SK-N-SH treated with all-trans-retinoic acid at 6 μM for 48 hours (cell line): ENCODE data around the gene ACADSB.

ENCODE experiments used
- ATAC-seq: fragments of 200-7000 bp; cut with Tn5 transposase; 3 replicates; pipeline ENCODE4 v1.9.1; 2020; ENCODE audit warnings: mild to moderate bottlenecking, moderate library complexity
- ARNTL ChIP-seq: fragments of 450-650 bp; formaldehyde crosslinking; IDR thresholded peaks from 2 replicates; pipeline ENCODE4 v1.5.0; 2020; ENCODE audit warnings: low read depth, mild to moderate bottlenecking, moderate library complexity, borderline replicate concordance
- BACH2 ChIP-seq: fragments of 250-450 bp; sonication (Bioruptor Pico); IDR thresholded peaks from 2 replicates; pipeline ENCODE4 v1.9.0; 2021; ENCODE audit warnings: mild to moderate bottlenecking, borderline replicate concordance
- CREB5 ChIP-seq: fragments of 250-450 bp; sonication (Bioruptor Pico); IDR thresholded peaks from 2 replicates; pipeline ENCODE4 v1.5.1; 2020; ENCODE audit warnings: low read depth, mild to moderate bottlenecking, moderate library complexity
- CSDC2 ChIP-seq: fragments of 250-450 bp; sonication (Bioruptor Pico); IDR thresholded peaks from 2 replicates; pipeline ENCODE4 v1.5.0; 2020; ENCODE audit warnings: mild to moderate bottlenecking, moderate library complexity
- CSRNP3 ChIP-seq: fragments of 250-450 bp; sonication (Bioruptor Pico); IDR thresholded peaks from 2 replicates; pipeline ENCODE4 v1.5.1; 2021; ENCODE audit warnings: mild to moderate bottlenecking, moderate library complexity
- ESRRG ChIP-seq: fragments of 250-450 bp; sonication (Bioruptor Pico); IDR thresholded peaks from 2 replicates; pipeline ENCODE4 v1.6.1; 2021; ENCODE audit warnings: mild to moderate bottlenecking
- GLIS3 ChIP-seq: fragments of 250-450 bp; sonication (Bioruptor Pico); IDR thresholded peaks from 2 replicates; pipeline ENCODE4 v1.5.0; 2020; ENCODE audit warnings: mild to moderate bottlenecking, moderate library complexity
- ISL1 ChIP-seq: fragments of 250-450 bp; sonication (Bioruptor Pico); IDR thresholded peaks from 2 replicates; pipeline ENCODE4 v2.1.2; 2022; ENCODE audit warnings: mild to moderate bottlenecking, moderate library complexity
- OSR1 ChIP-seq: fragments of 250-450 bp; sonication (Bioruptor Pico); IDR thresholded peaks from 2 replicates; pipeline ENCODE4 v1.8.0; 2022; ENCODE audit warnings: moderate library complexity, mild to moderate bottlenecking, inconsistent platforms
- PATZ1 ChIP-seq: fragments of 250-450 bp; sonication (Bioruptor Pico); IDR thresholded peaks from 2 replicates; pipeline ENCODE4 v1.8.0; 2020; ENCODE audit warnings: mild to moderate bottlenecking, moderate library complexity, borderline replicate concordance
- POU6F1 ChIP-seq: fragments of 250-450 bp; sonication (Bioruptor Pico); IDR thresholded peaks from 2 replicates; pipeline ENCODE4 v1.8.0; 2021; ENCODE audit warnings: low read depth, mild to moderate bottlenecking, moderate library complexity, borderline replicate concordance
- PPARA ChIP-seq: fragments of 250-450 bp; sonication (Bioruptor Pico); IDR thresholded peaks from 2 replicates; pipeline ENCODE4 v1.5.0; 2020; ENCODE audit warnings: mild to moderate bottlenecking, borderline replicate concordance
- RARB ChIP-seq: fragments of 250-450 bp; sonication (Bioruptor Pico); IDR thresholded peaks from 2 replicates; pipeline ENCODE4 v1.8.0; 2021; ENCODE audit warnings: mild to moderate bottlenecking, moderate library complexity
- SNAI2 ChIP-seq: fragments of 250-450 bp; sonication (Bioruptor Pico); IDR thresholded peaks from 2 replicates; pipeline ENCODE4 v1.5.0; 2020; ENCODE audit warnings: mild to moderate bottlenecking, moderate library complexity
- TOX ChIP-seq: fragments of 250-450 bp; sonication (Bioruptor Pico); IDR thresholded peaks from 2 replicates; pipeline ENCODE4 v1.8.0; 2021; ENCODE audit warnings: mild to moderate bottlenecking, moderate library complexity, borderline replicate concordance
- TSHZ2 ChIP-seq: fragments of 250-450 bp; sonication (Bioruptor Pico); IDR thresholded peaks from 2 replicates; pipeline ENCODE4 v1.5.0; 2020; ENCODE audit warnings: mild to moderate bottlenecking, moderate library complexity
- ZFP3 ChIP-seq: fragments of 250-450 bp; sonication (Bioruptor Pico); IDR thresholded peaks from 2 replicates; pipeline ENCODE4 v1.5.0; 2020; ENCODE audit warnings: mild to moderate bottlenecking, moderate library complexity
- ZFP30 ChIP-seq: fragments of 450-650 bp; formaldehyde crosslinking; IDR thresholded peaks from 2 replicates; pipeline ENCODE4 v1.5.0; 2022; ENCODE audit warnings: mild to moderate bottlenecking, moderate library complexity
- ZNF565 ChIP-seq: fragments of 450-650 bp; formaldehyde crosslinking; conservative IDR thresholded peaks from 2 replicates; pipeline ENCODE4 v1.5.0; 2020; ENCODE audit warnings: low read depth, mild to moderate bottlenecking, moderate library complexity
- ZNF70 ChIP-seq: fragments of 450-650 bp; formaldehyde crosslinking; IDR thresholded peaks from 2 replicates; pipeline ENCODE4 v1.5.0; 2020; ENCODE audit warnings: mild to moderate bottlenecking, moderate library complexity
- ZNF8 ChIP-seq: fragments of 450-650 bp; formaldehyde crosslinking; IDR thresholded peaks from 2 replicates; pipeline ENCODE4 v1.5.0; 2020; ENCODE audit warnings: mild to moderate bottlenecking, moderate library complexity

Gene ACADSB

GRCh38 chr10:123011987-123012386, 3.2 kb downstream of the ACADSB start:
- no peak for ATAC-seq
- TF ChIP-seq SNAI2 (CRISPR knock-in tag) (no peak), CSDC2 (CRISPR knock-in tag) (no peak), ISL1 (CRISPR knock-in tag) (no peak), GLIS3 (no peak), ZNF565 (CRISPR knock-in tag) (no peak)

- TF ChIP-seq POU6F1 (CRISPR knock-in tag) (no peak), ZNF70 (CRISPR knock-in tag) (no peak), SNAI2 (CRISPR knock-in tag) (no peak), CREB5 (CRISPR knock-in tag) (no peak), ARNTL (CRISPR knock-in tag) (no peak), ISL1 (CRISPR knock-in tag) (no peak), ESRRG (no peak), PPARA (CRISPR knock-in tag) (no peak), ZNF565 (CRISPR knock-in tag) (no peak), OSR1 (CRISPR knock-in tag) (no peak), TOX (CRISPR knock-in tag) (no peak)
- ATAC-seq, result no peak
Measured at GRCh38 chr10:123013456-123014419, 4.9 kb downstream of the ACADSB start.

GRCh38 chr10:123014772-123015171, 6.0 kb downstream of the ACADSB start:
- TF ChIP-seq TOX (CRISPR knock-in tag) (no peak), GLIS3 (no peak), ISL1 (CRISPR knock-in tag) (no peak), CSRNP3 (no peak), TSHZ2 (no peak), PATZ1 (no peak), CREB5 (CRISPR knock-in tag) (no peak), ZFP3 (CRISPR knock-in tag) (no peak), RARB (CRISPR knock-in tag) (no peak), ZNF8 (CRISPR knock-in tag) (no peak), ZFP30 (no peak), PPARA (CRISPR knock-in tag) (no peak), POU6F1 (CRISPR knock-in tag) (no peak), OSR1 (CRISPR knock-in tag) (no peak), ARNTL (CRISPR knock-in tag) (no peak), ESRRG (no peak), CSDC2 (CRISPR knock-in tag) (no peak), SNAI2 (CRISPR knock-in tag) (no peak), BACH2 (CRISPR knock-in tag) (no peak)
- no peak for ATAC-seq
